Stimulated activated CD8-positive, alpha-beta memory T cell treated with anti-CD3 and anti-CD28 coated beads, Interleukin-7, amount 100 ng/mL, for 1 hour (primary cell): ENCODE measurements around the gene ATF6.

Experiments
- DNase-seq, 2 donors: peaks; one replicate each; pipeline ENCODE4 v3.0.0-alpha.2; 2020; ENCODE audit warnings: low read depth in 2 of 2

The ATF6 gene

GRCh38 chr1:161936786-161937185, 170.7 kb downstream of the ATF6 start:
- no peak for DNase-seq

DNA sequence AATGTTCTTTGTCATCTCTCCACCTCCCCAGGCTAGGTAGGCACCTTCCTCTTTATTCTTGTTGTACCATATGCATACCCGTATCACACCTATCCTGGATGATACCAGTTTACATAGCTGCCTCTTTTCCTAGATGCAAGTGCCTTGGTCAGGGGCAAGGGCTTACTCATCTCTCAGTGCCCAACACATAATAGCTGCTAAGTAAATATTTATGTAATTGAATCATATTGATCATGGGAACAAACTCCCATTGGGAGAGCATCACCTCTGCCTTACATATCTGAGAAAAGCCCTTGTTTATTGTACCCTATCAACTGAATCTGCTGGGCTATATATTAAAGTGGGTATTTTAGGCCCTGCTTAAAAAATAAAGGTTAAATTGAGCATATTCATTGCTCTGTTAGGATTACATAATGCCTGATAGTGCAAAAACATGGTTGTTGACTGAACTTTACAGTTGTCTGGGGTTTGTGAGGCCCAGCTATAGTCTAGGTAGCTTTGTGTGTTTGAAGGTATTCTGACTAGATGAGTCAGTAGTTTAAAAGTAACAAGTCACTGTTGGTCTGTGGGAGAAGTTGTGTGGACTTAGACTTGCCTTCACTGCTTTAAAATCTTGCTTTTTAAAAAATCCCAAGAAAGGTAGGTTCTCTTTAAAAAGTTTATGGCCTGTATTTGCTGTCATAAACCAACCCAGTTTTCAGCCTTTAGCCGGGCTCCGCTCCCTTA, 174.9 kb downstream of the ATF6 start:
- no peak for DNase-seq

DNA sequence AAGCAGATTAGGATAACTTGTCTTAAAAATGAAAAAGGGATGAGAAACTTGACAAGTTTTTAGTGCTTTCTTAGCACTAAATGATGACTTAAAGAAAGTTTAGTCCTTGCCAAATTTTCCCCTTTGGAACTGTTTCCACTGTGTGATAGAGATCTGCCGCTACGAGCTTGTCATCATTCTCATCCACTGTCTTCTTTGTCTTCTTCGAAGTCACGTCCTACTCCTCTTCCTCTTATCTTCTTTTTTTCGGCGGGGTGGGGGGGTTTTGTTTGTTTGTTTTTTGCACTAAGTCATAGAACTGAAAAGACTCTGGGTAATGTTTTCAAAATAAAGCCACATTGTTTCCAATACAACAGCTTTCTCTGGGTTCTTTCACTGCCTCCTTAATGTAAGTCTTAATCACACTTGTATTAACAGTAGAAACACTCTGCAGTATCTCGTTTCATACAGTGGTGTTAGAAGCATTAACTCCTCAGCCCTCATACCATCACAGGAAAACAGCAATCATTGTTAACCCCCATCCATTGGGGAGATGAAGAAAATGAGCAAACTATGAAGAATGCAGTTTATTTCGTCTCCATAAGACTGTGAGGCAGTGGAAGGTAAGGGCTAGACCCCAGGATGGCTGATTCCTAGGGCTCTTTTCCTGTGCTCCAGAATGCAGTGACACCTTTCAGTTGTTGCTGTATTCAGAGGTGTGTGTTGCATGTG, 175.8 kb downstream of the ATF6 start:
- no peak for DNase-seq

GRCh38 chr1:161943737-161944136, 177.6 kb downstream of the ATF6 start:
- DNase-seq = no peak

- no peak for DNase-seq
Measured at GRCh38 chr1:161944381-161944780, 178.3 kb downstream of the ATF6 start.

- DNase-seq = no peak
Measured at GRCh38 chr1:161945306-161946060, 179.4 kb downstream of the ATF6 start.

DNA sequence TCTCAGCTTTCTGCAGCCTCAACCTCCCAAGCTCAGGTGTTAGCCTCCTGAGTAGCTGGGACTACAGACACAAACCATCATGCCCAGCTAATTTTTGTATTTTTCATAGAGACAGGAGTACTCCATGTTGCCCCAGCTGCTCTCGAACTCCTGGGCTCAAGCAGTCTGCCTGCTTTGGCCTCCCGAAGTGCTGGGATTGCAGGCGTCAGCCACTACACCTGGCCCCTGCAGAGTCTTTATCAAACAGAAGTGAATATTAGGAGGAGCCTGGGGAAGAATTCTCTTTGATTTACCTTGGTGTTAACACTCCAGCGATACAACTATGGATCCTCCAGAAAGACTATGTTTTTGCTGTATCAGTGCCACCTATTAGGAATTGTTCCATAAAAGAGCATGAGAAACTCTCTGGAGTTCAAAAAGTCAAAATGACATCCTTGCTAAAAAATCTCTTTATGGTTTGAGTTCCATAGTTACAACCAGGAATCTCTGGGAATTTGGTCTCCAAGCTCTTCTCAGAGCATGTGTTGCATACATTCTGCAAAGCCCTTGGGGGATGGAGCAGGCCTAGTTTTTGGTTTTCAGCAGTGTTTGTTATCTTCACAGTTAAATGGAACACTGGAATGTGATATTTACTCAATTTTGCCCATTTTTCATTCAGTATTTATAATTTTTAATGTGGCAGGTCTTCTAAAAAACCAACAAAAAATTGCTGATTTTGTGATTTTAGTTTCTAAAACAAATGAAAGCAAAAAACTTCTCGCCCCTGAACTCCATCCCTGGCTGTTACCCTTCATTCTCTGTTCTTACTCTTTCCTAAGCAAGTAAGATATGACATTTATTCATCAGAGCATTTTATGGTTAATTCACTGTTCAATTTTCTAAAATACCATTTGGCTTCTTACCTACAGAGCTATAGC, 180.2 kb downstream of the ATF6 start:
- DNase-seq = no peak

- DNase-seq = no peak
Measured at GRCh38 chr1:161948435-161948834, 182.3 kb downstream of the ATF6 start.

DNA sequence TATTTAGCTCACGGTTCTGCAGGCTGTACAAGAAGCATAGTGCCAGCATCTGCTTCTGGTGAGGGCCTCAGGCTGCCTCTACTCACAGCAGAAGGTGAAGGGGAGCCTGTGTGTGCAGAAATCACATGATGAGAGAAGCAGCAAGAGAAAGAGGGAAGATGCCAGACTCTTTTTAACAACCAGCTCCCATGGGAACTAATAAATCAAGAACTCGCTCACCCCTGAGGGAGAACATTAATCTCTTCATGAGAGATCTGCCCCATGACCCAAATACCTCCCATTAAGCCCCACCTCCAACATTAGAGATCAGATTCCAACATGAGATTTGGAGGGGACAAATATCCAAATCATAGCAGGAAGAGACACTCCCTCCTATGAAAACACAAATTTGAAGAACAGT, 183.4 kb downstream of the ATF6 start:
- no peak for DNase-seq

GRCh38 chr1:161950377-161950776, 184.3 kb downstream of the ATF6 start:
- no peak for DNase-seq

DNA sequence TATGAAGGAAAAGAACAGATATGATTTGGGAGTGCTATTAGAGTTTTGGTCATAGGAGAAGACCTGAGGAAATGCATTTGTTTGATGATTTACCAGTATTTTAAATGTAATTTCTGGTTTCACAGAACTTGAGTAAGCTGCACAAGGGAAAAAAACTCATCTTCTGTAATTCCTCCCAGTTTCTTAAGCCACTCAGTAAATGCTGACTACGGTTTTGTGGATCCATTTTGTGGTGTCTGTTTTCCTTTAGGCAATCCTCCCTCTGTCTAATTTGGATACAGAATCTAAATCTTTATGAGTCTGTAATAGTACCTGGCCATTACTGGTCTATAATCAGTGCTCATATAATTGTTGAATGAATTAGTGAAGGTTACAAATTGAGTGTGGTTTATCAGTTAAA, 185.5 kb downstream of the ATF6 start:
- DNase-seq = no peak

GRCh38 chr1:161952607-161953172, 186.6 kb downstream of the ATF6 start:
- DNase-seq = no peak

GRCh38 chr1:161953256-161953920, 187.3 kb downstream of the ATF6 start:
- no peak for DNase-seq

DNA sequence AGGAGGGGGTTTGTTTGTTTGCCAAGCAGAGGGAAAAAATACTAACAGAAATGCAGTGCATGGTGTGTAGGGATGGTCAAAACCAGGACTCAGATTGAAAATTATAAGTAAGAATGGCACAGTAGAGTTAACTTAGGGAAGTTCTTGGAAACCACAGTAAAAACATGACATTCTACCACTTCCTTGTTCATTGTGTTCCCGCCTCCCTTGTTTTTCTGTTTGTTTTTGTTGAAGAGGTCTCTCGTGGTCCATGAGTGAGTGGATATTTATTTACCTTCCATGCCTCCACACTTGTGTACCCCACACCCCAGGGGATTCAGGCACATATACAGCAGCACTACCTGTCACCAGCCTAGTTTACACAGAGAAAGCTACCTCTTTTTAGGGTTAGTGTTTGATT, 187.9 kb downstream of the ATF6 start:
- no peak for DNase-seq

DNA sequence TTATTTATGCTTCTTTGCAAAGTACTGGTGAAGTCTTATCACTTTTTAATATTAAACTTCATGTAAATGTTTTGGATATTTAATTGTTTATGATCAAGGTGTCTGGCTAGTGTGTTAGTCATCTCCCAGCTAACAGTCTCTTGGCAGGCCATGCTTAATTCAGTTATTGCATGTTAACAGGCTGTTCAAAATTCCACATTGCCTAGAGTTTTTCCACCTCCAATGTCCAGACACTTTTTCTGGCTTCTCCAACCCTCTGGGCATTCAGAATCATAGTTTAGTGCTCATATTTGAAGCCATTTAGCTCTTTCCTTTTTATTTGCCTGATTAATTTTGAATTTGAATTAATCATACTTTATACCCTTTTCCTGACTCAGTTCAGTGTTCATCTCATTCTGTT, 188.3 kb downstream of the ATF6 start:
- DNase-seq = no peak

DNA sequence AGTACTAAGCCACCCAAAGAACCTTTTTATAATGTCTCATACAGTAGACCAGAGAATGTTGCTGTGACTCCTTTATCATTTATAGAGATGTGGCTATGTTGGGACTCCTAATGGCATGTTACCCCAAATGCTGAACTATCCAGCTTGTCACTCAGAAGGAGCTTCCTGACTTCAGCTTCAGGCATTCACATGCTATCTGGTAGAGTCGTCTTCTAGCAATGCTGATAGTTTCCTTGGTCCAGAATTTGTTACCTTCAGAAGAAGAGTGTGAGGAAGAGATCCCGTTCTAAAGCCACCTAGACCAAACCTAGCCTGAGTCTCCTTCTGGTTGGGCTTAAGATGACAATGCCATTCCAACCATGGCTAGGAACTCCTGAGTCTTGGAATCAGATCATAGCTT, 189.5 kb downstream of the ATF6 start:
- DNase-seq = no peak

DNA sequence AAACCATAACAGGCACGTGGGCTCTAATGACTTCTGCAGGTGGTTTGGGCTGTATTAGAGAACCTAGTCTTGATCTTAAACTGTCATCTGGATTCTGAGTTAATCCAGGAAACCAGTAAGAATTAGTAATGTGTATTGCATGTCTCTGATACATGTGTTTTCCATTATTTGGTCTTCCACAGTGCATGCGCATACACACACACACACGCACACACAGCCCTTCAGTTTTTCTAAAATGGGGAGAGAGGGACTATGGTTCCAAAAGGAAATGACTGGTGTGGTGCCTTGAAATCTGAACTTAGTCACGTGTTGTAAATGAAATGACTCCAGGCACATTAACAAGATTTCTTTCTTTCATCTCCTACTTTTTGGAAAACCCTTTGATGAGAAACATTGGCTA, 190.0 kb downstream of the ATF6 start:
- DNase-seq = no peak

- DNase-seq = no peak
Measured at GRCh38 chr1:161956930-161957329, 190.8 kb downstream of the ATF6 start.

DNA sequence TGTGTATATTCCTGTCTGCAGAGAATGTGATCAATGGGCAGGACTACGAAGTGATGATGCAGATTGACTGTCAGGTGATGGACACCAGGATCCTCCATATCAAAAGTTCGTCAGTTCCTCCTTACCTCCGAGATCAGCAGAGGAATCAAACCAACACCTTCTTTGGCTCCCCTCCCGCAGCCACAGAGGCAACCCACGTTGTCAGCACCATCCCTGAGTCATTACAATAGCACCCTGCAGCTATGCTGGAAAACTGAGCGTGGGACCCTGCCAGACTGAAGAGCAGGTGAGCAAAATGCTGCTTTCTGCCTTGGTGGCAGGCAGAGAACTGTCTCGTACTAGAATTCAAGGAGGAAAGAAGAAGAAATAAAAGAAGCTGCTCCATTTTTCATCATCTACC, 192.3 kb downstream of the ATF6 start:
- no peak for DNase-seq

GRCh38 chr1:161962091-161962887, 196.2 kb downstream of the ATF6 start:
- DNase-seq = no peak
